ENCODE measurements around the gene RYR3.

Gene RYR3

DNA sequence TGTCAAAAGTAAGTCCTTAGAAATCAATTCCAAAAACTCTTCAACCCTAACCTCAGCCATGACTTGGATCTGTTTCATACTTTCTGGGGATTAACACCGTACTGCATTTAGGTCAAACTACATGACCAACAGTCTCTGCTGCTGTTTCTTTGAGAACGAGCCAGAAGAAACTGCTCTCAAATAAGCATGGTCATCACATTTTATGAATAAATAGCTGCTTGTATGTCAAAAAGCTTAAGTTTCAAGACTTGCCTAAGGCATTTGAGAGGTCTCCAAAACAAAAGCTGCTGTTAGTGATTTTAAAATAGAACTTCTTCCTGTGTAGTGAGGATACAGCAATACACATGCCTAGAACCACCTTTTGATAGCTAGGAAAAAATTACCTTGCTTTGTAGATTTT lies 491.2 kb downstream of the RYR3 start:
- no peak overlapping the region for H3K9ac ChIP-seq (ENCODE audit: low read depth, low read length, poor library complexity, severe bottlenecking)
- no peak overlapping the region for H3K4me2 ChIP-seq (ENCODE audit: low read depth, low read length, poor library complexity, severe bottlenecking)
- no peaks in the 10 kb centered on the region for H4K20me1 ChIP-seq (ENCODE audit: insufficient read depth, low read length, poor library complexity, severe bottlenecking)
- TF ChIP-seq EZH2phosphoT487 (IDR thresholded peaks at IDR 0.05; ENCODE audit: borderline replicate concordance), result no peak
- TF ChIP-seq, protein P1, sequence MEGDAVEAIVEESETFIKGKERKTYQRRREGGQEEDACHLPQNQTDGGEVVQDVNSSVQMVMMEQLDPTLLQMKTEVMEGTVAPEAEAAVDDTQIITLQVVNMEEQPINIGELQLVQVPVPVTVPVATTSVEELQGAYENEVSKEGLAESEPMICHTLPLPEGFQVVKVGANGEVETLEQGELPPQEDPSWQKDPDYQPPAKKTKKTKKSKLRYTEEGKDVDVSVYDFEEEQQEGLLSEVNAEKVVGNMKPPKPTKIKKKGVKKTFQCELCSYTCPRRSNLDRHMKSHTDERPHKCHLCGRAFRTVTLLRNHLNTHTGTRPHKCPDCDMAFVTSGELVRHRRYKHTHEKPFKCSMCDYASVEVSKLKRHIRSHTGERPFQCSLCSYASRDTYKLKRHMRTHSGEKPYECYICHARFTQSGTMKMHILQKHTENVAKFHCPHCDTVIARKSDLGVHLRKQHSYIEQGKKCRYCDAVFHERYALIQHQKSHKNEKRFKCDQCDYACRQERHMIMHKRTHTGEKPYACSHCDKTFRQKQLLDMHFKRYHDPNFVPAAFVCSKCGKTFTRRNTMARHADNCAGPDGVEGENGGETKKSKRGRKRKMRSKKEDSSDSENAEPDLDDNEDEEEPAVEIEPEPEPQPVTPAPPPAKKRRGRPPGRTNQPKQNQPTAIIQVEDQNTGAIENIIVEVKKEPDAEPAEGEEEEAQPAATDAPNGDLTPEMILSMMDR (conservative IDR thresholded peaks at IDR 0.05; ENCODE audit: low read length), result no peak
- no peaks in the 10 kb centered on the region for H3K9me2 ChIP-seq (replicated peaks; ENCODE audit: low read depth, low read length)
- no peaks in the 10 kb centered on the region for H3K27me3 ChIP-seq (ENCODE audit: insufficient read depth, low read length, poor library complexity, severe bottlenecking)
- H3F3A ChIP-seq (ENCODE audit: low read depth), result no peaks in the 10 kb centered on the region
- no peak overlapping the region for H3K4me3 ChIP-seq (ENCODE audit: low read length, poor library complexity, severe bottlenecking)
- H3K36me3 ChIP-seq (ENCODE audit: insufficient read depth, low read length), result no peaks in the 10 kb centered on the region
- no peaks in the 10 kb centered on the region for H3K9me3 ChIP-seq (ENCODE audit: insufficient read depth, low read depth, low read length)
- peaks cover 6% of the 10 kb centered on the region for H3K4me1 ChIP-seq (ENCODE audit: insufficient read depth, low read length, poor library complexity, severe bottlenecking)
- H3K79me2 ChIP-seq (ENCODE audit: insufficient read depth, low read length), result no peaks in the 10 kb centered on the region
- H2AFZ ChIP-seq (ENCODE audit: low read length), result peak overlapping the region; percentile 76

DNA sequence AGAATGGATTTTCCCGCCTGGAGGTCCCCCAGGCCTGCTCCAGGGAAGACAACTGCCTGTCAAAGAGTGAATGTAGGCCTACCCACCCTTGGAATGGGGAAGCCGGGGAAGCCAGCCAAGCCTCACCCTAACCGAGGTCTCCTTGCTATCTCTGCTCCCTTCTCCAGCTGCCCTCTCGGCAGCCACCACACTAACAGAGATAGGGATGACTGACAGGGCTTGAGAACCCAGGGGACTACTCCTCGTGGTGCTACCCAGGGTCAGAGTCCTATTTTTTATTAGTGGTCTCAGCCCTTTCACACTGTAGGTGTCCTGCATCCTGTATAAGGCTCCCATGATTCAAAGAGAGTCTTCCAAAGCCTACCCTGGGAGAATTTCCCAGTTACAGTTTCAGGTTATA lies 496.9 kb downstream of the RYR3 start:
- TF ChIP-seq, protein P1 (conservative IDR thresholded peaks at IDR 0.05; ENCODE audit: low read length), result no peak
- TF ChIP-seq EZH2phosphoT487 (IDR thresholded peaks at IDR 0.05; ENCODE audit: borderline replicate concordance), result no peak
- Histone ChIP-seq H3K9me3 (ENCODE audit: insufficient read depth, low read depth, low read length) (no peaks in the 10 kb centered on the region), H3K4me1 (ENCODE audit: insufficient read depth, low read length, poor library complexity, severe bottlenecking) (no peaks in the 10 kb centered on the region), H3K4me2 (ENCODE audit: low read depth, low read length, poor library complexity, severe bottlenecking) (no peak overlapping the region), H4K20me1 (ENCODE audit: insufficient read depth, low read length, poor library complexity, severe bottlenecking) (no peaks in the 10 kb centered on the region), H3K4me3 (ENCODE audit: low read length, poor library complexity, severe bottlenecking) (no peak overlapping the region), H3K9ac (ENCODE audit: low read depth, low read length, poor library complexity, severe bottlenecking) (no peak overlapping the region), H3K79me2 (ENCODE audit: insufficient read depth, low read length) (no peaks in the 10 kb centered on the region), H3F3A (ENCODE audit: low read depth) (no peaks in the 10 kb centered on the region), H3K36me3 (ENCODE audit: insufficient read depth, low read length) (no peaks in the 10 kb centered on the region), H3K9me2 (replicated peaks; ENCODE audit: low read depth, low read length) (no peaks in the 10 kb centered on the region), H3K27me3 (ENCODE audit: insufficient read depth, low read length, poor library complexity, severe bottlenecking) (no peaks in the 10 kb centered on the region), H2AFZ (ENCODE audit: low read length) (no peak overlapping the region)

DNA sequence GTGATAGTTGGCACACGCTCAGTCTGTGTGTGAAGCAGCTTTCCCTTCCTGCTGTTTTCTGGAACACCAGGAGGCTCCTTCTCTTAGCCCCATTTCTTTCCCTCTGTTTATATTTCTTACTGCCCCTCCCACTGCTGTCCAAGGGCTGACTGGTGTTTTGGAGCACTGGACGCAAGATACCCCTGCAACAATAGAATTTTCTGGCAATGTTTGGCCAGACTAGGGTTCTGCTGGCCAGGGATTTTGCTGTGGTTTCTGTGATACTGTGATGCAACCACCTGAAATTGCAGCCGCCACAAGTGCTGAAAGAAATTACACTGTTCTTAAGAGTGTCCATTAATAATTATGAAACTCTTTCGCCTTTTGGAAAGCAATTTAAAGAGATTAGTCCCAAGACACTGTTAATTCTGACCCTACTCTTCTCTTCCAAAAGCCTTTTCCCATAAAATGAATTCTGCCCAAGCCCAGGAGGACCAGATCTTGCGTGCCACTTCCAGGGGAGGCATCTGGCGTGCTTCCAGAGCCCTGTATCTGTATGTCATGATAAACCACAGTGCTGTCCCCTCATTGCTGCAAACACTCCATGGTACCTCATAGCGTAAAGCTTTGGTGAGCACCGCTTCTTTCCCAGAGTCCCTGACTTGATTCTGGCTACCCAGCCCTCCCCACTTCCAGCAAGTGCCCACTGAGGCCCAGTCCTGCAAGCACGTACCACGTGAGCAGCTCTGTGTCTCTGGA lies 498.1 kb downstream of the RYR3 start:
- Histone ChIP-seq H3K79me2 (ENCODE audit: insufficient read depth, low read length) (no peaks in the 10 kb centered on the region), H3K4me2 (ENCODE audit: low read depth, low read length, poor library complexity, severe bottlenecking) (no peak overlapping the region), H3K9me3 (ENCODE audit: insufficient read depth, low read depth, low read length) (no peaks in the 10 kb centered on the region), H3K9ac (ENCODE audit: low read depth, low read length, poor library complexity, severe bottlenecking) (no peak overlapping the region), H3K4me1 (ENCODE audit: insufficient read depth, low read length, poor library complexity, severe bottlenecking) (no peaks in the 10 kb centered on the region), H3K9me2 (replicated peaks; ENCODE audit: low read depth, low read length) (no peaks in the 10 kb centered on the region), H3K4me3 (ENCODE audit: low read length, poor library complexity, severe bottlenecking) (no peak overlapping the region), H3F3A (ENCODE audit: low read depth) (no peaks in the 10 kb centered on the region), H3K27me3 (ENCODE audit: insufficient read depth, low read length, poor library complexity, severe bottlenecking) (no peaks in the 10 kb centered on the region), H4K20me1 (ENCODE audit: insufficient read depth, low read length, poor library complexity, severe bottlenecking) (no peaks in the 10 kb centered on the region), H3K36me3 (ENCODE audit: insufficient read depth, low read length) (no peaks in the 10 kb centered on the region), H2AFZ (ENCODE audit: low read length) (no peak overlapping the region)
- TF ChIP-seq, protein P1 (conservative IDR thresholded peaks at IDR 0.05; ENCODE audit: low read length), result no peak
- TF ChIP-seq EZH2phosphoT487 (IDR thresholded peaks at IDR 0.05; ENCODE audit: borderline replicate concordance), result no peak
